Lower leg skin (tissue), 3 donors: Measurements from ENCODE around the gene MAD1L1.
"Not testable (repeated sequence)": the region's sequence is repeated elsewhere in the genome, so short reads cannot be mapped to it uniquely, and the experiment has no call there.

Experiments used
- POLR2A ChIP-seq, 2 donors: fragments of 450-650 bp; IDR thresholded peaks; one replicate each; pipeline ENCODE4 v1.6.1; 2016 to 2017; ENCODE audit warnings: antibody characterized with exemption in 2 of 2, mild to moderate bottlenecking in 1 of 2, moderate library complexity in 1 of 2
- TF ChIP-seq, protein P1 (sequence below), 3 donors: fragments of 450-650 bp; IDR thresholded peaks; one replicate each; pipeline ENCODE4 v1.5.1; 2016; ENCODE audit warnings: antibody characterized with exemption in 3 of 3, mild to moderate bottlenecking in 3 of 3, moderate library complexity in 2 of 3

DNA sequence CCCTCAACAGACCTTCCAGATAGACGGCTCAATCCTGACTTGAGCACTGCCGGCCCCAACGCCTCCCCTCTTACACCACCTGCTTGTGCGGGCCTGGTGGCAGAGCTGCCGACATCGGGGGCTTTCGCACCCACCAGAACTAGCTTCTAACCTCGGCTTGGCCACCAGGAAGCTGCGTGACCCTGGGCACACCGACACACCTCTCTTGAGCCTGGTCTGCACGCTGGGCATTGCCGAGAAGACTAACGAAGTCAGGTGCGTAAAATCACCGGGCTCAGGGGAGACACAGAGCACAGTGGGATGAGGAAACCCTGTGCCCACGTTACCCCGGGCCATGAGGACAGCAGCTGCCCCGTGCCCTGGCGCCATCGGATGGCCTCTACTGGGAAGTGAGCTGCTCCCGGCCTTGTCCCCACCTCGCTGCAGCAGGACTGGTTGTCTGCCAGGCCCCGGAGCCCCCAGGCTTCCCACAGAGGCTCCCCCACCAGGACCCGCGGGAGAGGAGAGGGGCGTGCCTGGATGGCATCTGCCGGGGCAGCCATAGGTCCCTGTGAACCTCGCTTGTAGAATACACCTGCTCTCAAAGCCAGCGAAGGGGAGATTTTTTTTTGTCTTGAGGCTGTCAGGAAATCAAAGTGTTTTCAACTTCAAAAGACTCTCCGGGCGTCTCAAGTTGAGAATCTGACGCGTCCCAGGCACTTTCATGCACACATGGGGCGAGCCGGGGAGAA is 408.4 kb downstream of the MAD1L1 start:
- not testable (repeated sequence) for TF ChIP-seq POLR2A (IDR thresholded peaks at IDR 0.05)
- TF ChIP-seq, protein P1, sequence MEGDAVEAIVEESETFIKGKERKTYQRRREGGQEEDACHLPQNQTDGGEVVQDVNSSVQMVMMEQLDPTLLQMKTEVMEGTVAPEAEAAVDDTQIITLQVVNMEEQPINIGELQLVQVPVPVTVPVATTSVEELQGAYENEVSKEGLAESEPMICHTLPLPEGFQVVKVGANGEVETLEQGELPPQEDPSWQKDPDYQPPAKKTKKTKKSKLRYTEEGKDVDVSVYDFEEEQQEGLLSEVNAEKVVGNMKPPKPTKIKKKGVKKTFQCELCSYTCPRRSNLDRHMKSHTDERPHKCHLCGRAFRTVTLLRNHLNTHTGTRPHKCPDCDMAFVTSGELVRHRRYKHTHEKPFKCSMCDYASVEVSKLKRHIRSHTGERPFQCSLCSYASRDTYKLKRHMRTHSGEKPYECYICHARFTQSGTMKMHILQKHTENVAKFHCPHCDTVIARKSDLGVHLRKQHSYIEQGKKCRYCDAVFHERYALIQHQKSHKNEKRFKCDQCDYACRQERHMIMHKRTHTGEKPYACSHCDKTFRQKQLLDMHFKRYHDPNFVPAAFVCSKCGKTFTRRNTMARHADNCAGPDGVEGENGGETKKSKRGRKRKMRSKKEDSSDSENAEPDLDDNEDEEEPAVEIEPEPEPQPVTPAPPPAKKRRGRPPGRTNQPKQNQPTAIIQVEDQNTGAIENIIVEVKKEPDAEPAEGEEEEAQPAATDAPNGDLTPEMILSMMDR (IDR thresholded peaks at IDR 0.05), result not testable (repeated sequence)
